Natural killer cell treated with Interleukin-12 subunit alpha and Interleukin-12 subunit beta and Interleukin-15 and Interleukin-18, amount 100 ng/mL, for 72 hours (primary cell): ENCODE results near the gene TBC1D16. TPM values are rescaled to one million over a fixed set of nuclear protein-coding genes. Genes with fewer than 3 reads are reported as not detected.
"Not testable (repeated sequence)": the region's sequence is repeated elsewhere in the genome, so short reads cannot be mapped to it uniquely, and the experiment has no call there.

ENCODE experiments used
- ATAC-seq, 2 donors: fragments of 150-1000 bp; cut with Tn5 transposase in 1 of 2; sonication (Bioruptor Pico), chemical (Tn5 transposase) in 1 of 2; 2 replicates each; pipeline ENCODE4 v1.10.0; 2021
- DNase-seq: peaks from one replicate; pipeline ENCODE4 v3.0.0; 2022; ENCODE audit warnings: low spot score
- H3K27ac Mint-ChIP-seq, 2 donors: 1 replicate in 1 of 2; 2 replicates in 1 of 2; pipeline ENCODE4 v1.8.0; 2022; ENCODE audit warnings: mixed read lengths in 2 of 2, mild to moderate bottlenecking in 1 of 2, moderate library complexity in 1 of 2
- H3K27me3 Mint-ChIP-seq, 2 donors: 1 replicate in 1 of 2; 2 replicates in 1 of 2; pipeline ENCODE4 v1.8.0; 2022; ENCODE audit warnings: mixed read lengths in 2 of 2
- H3K36me3 Mint-ChIP-seq: one replicate; pipeline ENCODE4 v1.8.0; 2022; ENCODE audit warnings: mixed read lengths
- H3K4me1 Mint-ChIP-seq, 2 donors: 1 replicate in 1 of 2; 2 replicates in 1 of 2; pipeline ENCODE4 v1.8.0; 2022; ENCODE audit warnings: low read depth in 2 of 2, mixed read lengths in 2 of 2, mild to moderate bottlenecking in 1 of 2
- H3K4me3 Mint-ChIP-seq: one replicate; pipeline ENCODE4 v1.8.0; 2022; ENCODE audit warnings: mixed read lengths
- H3K9me3 Mint-ChIP-seq: 2 replicates; pipeline ENCODE4 v1.8.0; 2022; ENCODE audit warnings: mixed read lengths
- total RNA-seq, 2 donors: library from RNA; stranded (reverse); gene quantifications; one replicate each; pipeline ENCODE4 v1.2.3, GENCODE V29; 2022

TBC1D16 gene
- total RNA-seq, 2 donors from 2014 or later, result 1.1 to 3.2 TPM

GRCh38 chr17:80064696-80065095 is 29.0 kb upstream of the TBC1D16 start:
- no peaks in the 10 kb centered on the region for H3K36me3 Mint-ChIP-seq
- H3K4me1 Mint-ChIP-seq, result no peaks in the 10 kb centered on the region
- no peaks in the 10 kb centered on the region for H3K9me3 Mint-ChIP-seq
- no peak overlapping the region for H3K4me3 Mint-ChIP-seq
- ATAC-seq (peak; percentile 24 to 41), DNase-seq (no peak)
- H3K27me3 Mint-ChIP-seq, result peaks cover 0 to 10% of the 10 kb centered on the region in 2 donors
- no peak overlapping the region for H3K27ac Mint-ChIP-seq

DNA sequence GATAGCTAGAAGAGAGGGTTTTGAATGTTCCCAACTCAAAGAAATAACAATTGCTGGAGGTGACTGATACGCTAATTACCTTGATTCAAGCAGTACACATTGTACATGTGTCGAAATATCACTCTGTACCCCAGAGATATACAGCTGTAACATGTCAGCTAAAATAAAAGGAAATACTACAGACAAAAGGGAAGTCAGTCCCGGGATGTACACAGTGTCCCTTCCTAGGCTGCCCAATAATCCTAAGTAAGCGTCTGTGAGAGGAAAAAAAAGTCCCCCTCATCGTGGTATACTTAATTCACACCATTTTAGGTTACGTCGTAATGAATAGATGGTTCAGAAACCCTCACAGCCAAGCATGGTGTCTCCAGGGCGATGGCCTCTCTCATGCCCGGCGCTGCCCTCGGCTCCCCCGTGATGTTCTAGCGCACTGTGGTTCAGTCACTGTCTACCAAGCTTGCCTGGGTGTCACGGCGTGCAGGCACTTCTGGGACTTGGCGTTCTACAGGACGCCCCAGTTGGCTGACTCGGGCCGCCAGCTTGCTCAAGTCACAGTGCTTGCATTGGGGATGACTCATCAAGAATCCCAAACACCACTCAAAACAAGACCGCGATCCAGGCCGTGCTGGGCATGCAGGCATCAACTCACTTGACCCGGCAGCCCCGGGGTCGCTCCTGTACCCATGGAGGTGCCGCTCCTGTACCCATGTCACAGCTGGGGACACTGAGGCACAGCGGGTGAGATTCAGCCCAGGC is 28.3 kb upstream of the TBC1D16 start:
- Mint-ChIP-seq H3K36me3 (no peaks in the 10 kb centered on the region), H3K27me3 (peaks cover 0 to 7% of the 10 kb centered on the region in 2 donors), H3K4me1 (no peaks in the 10 kb centered on the region), H3K27ac (no peak overlapping the region), H3K9me3 (no peaks in the 10 kb centered on the region), H3K4me3 (no peak overlapping the region)
- ATAC-seq (peak; percentile 15 to 26), DNase-seq (no peak)

DNA sequence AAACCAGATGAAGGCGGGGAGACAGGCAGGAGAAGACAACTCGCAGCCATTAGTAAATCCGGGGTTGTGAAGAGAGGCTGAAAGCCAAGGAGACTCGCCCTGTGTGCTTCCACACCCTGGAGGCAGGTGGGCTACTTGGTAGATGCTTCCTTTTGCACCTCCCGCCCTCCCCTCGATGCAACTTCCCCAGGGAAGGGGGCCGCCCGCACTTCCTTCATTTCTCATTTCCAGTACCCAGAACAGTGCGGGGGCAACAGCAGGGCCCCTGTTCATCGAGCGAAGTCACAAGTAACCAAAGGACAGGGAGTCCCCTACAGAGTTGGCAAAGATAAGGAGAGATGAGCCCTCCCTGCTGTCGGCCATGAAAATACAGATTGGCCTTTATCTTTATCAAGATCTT is 25.7 kb upstream of the TBC1D16 start:
- DNase-seq (no peak), ATAC-seq (no peak)
- Mint-ChIP-seq H3K27me3 (peaks cover 0 to 4% of the 10 kb centered on the region in 2 donors), H3K9me3 (no peaks in the 10 kb centered on the region), H3K4me3 (no peak overlapping the region), H3K27ac (no peak overlapping the region), H3K4me1 (no peaks in the 10 kb centered on the region), H3K36me3 (no peaks in the 10 kb centered on the region)

GRCh38 chr17:80060644-80061043 is 25.0 kb upstream of the TBC1D16 start:
- H3K9me3 Mint-ChIP-seq, result no peaks in the 10 kb centered on the region
- ATAC-seq, result no peak
- H3K4me3 Mint-ChIP-seq, result no peak overlapping the region
- DNase-seq, result no peak
- H3K4me1 Mint-ChIP-seq, result no peaks in the 10 kb centered on the region
- peaks cover 0 to 4% of the 10 kb centered on the region in 2 donors for H3K27me3 Mint-ChIP-seq
- H3K36me3 Mint-ChIP-seq, result no peaks in the 10 kb centered on the region
- no peak overlapping the region for H3K27ac Mint-ChIP-seq

GRCh38 chr17:80058311-80058955 is 22.8 kb upstream of the TBC1D16 start:
- no peak for ATAC-seq
- DNase-seq, result no peak
- Mint-ChIP-seq H3K4me1 (no peaks in the 10 kb centered on the region), H3K27me3 (peaks cover 0 to 4% of the 10 kb centered on the region in 2 donors), H3K4me3 (no peak overlapping the region), H3K36me3 (no peaks in the 10 kb centered on the region), H3K9me3 (no peaks in the 10 kb centered on the region), H3K27ac (no peak overlapping the region)

DNA sequence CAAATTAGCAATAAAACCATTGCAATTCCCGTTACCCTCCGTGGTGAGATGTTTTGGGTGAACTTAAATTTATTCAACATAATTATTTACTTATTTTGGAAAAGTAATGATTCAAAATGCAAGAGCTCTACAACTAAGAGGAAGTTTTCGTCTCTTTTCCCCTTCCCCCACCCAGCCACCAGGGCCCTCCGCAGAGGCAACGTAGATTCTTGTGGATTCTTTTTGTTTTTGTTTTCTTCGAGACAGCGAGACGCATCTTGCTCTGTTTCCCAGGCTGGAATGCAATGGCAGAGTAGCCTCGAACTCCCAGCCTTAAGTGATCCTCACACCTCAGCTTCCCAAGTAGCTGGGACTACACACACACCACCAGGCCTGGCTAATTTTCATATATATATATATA is 19.9 kb upstream of the TBC1D16 start:
- peaks cover 0 to 9% of the 10 kb centered on the region in 2 donors for H3K27me3 Mint-ChIP-seq
- no peaks in the 10 kb centered on the region for H3K9me3 Mint-ChIP-seq
- ATAC-seq, result no peak
- no peaks in the 10 kb centered on the region for H3K36me3 Mint-ChIP-seq
- no peak overlapping the region for H3K4me3 Mint-ChIP-seq
- no peak for DNase-seq
- no peak overlapping the region for H3K27ac Mint-ChIP-seq
- H3K4me1 Mint-ChIP-seq, result no peaks in the 10 kb centered on the region

- Mint-ChIP-seq H3K4me1 (no peaks in the 10 kb centered on the region), H3K27ac (no peak overlapping the region), H3K27me3 (peaks cover 0 to 9% of the 10 kb centered on the region in 2 donors), H3K9me3 (no peaks in the 10 kb centered on the region), H3K36me3 (no peaks in the 10 kb centered on the region), H3K4me3 (no peak overlapping the region)
- ATAC-seq, result no peak
- no peak for DNase-seq
Observed at GRCh38 chr17:80053102-80053501, 17.4 kb upstream of the TBC1D16 start.

- Mint-ChIP-seq H3K4me1 (no peaks in the 10 kb centered on the region), H3K4me3 (no peak overlapping the region), H3K36me3 (no peaks in the 10 kb centered on the region), H3K27ac (no peak overlapping the region), H3K27me3 (peaks cover 0 to 9% of the 10 kb centered on the region in 2 donors), H3K9me3 (no peaks in the 10 kb centered on the region)
- no peak for ATAC-seq
- DNase-seq, result no peak
Observed at GRCh38 chr17:80051681-80052080, 16.0 kb upstream of the TBC1D16 start.

DNA sequence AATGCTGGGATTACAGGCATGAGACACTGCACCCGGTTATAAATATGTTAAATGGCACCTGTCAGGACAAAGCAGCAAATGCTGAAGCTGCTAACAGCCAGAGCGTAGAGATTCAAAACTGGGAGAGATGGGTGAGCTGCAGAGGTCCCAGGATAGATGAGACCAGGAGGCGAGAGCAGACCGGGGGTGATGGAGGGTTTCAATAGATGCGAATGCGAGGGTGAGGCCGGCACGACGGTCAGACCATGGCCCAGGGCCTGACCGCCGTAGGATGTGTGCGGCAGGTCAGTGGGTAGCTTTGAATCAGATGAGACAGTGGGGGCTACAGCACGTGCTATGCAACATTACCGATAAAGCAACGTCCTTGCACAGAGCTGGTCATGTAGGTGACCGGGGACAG is 15.0 kb upstream of the TBC1D16 start:
- no peaks in the 10 kb centered on the region for H3K4me1 Mint-ChIP-seq
- H3K9me3 Mint-ChIP-seq, result no peaks in the 10 kb centered on the region
- no peak overlapping the region for H3K4me3 Mint-ChIP-seq
- DNase-seq, result no peak
- H3K27me3 Mint-ChIP-seq, result peaks cover 0 to 9% of the 10 kb centered on the region in 2 donors
- H3K27ac Mint-ChIP-seq, result no peak overlapping the region
- ATAC-seq, result no peak
- no peaks in the 10 kb centered on the region for H3K36me3 Mint-ChIP-seq

DNA sequence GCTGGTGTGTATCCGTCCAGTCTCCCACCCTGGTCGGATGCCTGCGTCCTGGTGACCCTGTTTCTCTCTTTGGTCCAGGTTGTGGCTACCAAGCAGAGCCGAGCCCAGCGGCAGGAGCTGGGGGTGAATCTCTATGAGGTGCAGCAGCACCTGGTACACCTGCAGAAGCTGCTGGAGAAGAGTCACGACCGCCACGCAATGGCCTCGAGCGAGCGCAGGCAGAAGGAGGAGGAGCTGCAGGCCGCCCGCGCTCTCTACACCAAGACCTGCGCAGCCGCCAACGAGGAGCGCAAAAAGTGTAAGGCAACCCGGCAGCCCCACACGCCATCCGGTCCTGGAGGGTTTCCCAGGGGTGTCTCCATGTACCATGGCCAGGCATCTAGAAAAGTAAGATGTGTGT is 14.3 kb upstream of the TBC1D16 start:
- no peak for ATAC-seq
- no peaks in the 10 kb centered on the region for H3K9me3 Mint-ChIP-seq

GRCh38 chr17:80047176-80047575 is 11.5 kb upstream of the TBC1D16 start:
- ATAC-seq (no peak), DNase-seq (no peak)
- Mint-ChIP-seq H3K9me3 (no peaks in the 10 kb centered on the region), H3K36me3 (no peaks in the 10 kb centered on the region), H3K27me3 (peaks cover 0 to 11% of the 10 kb centered on the region in 2 donors), H3K27ac (no peak overlapping the region), H3K4me3 (no peak overlapping the region), H3K4me1 (no peaks in the 10 kb centered on the region)

More for the DNA sequence above, 14.3 kb upstream of the TBC1D16 start:
- Mint-ChIP-seq H3K4me3 (no peak overlapping the region), H3K36me3 (no peaks in the 10 kb centered on the region), H3K27me3 (peaks cover 0 to 9% of the 10 kb centered on the region in 2 donors), H3K27ac (no peak overlapping the region), H3K4me1 (no peaks in the 10 kb centered on the region)
- no peak for DNase-seq

- not testable (repeated sequence) for H3K36me3 Mint-ChIP-seq, H3K4me1 Mint-ChIP-seq, H3K4me3 Mint-ChIP-seq, DNase-seq, H3K27me3 Mint-ChIP-seq, H3K9me3 Mint-ChIP-seq, ATAC-seq, H3K27ac Mint-ChIP-seq
Observed at GRCh38 chr17:80046709-80047108, 11.0 kb upstream of the TBC1D16 start.

- H3K9me3 Mint-ChIP-seq, result no peaks in the 10 kb centered on the region
- no peak overlapping the region for H3K27ac Mint-ChIP-seq
- no peak for ATAC-seq
- peaks cover 0 to 8% of the 10 kb centered on the region in 2 donors for H3K27me3 Mint-ChIP-seq
- DNase-seq, result no peak
- no peaks in the 10 kb centered on the region for H3K4me1 Mint-ChIP-seq
- H3K4me3 Mint-ChIP-seq, result no peak overlapping the region
- H3K36me3 Mint-ChIP-seq, result no peaks in the 10 kb centered on the region
Observed at GRCh38 chr17:80045703-80046102, 10.0 kb upstream of the TBC1D16 start.

DNA sequence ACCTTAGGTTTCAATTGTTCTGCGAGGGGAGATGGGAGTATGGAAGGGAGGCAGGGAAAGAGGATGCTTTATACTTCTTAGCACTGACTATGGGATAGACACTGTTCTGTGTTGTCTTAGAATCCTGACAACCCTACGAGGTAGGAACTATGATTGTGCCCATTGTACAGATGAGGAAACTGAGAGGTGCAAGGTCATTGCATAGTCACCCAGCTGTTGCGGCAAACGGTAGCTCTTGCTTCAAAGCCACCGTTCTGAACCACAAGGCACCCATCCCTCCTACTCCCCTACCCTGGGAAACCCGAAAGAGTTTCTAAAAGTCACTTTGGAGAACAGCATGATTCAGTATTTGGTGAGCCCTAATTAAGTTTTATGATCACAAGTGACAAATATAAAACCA is 8.3 kb upstream of the TBC1D16 start:
- DNase-seq (no peak), ATAC-seq (no peak)
- Mint-ChIP-seq H3K27ac (no peak overlapping the region), H3K4me1 (no peaks in the 10 kb centered on the region), H3K4me3 (no peak overlapping the region), H3K9me3 (no peaks in the 10 kb centered on the region), H3K27me3 (peaks cover 7 to 8% of the 10 kb centered on the region in 2 donors), H3K36me3 (no peaks in the 10 kb centered on the region)
